ENCODE data around the gene FOXB2.

DNA sequence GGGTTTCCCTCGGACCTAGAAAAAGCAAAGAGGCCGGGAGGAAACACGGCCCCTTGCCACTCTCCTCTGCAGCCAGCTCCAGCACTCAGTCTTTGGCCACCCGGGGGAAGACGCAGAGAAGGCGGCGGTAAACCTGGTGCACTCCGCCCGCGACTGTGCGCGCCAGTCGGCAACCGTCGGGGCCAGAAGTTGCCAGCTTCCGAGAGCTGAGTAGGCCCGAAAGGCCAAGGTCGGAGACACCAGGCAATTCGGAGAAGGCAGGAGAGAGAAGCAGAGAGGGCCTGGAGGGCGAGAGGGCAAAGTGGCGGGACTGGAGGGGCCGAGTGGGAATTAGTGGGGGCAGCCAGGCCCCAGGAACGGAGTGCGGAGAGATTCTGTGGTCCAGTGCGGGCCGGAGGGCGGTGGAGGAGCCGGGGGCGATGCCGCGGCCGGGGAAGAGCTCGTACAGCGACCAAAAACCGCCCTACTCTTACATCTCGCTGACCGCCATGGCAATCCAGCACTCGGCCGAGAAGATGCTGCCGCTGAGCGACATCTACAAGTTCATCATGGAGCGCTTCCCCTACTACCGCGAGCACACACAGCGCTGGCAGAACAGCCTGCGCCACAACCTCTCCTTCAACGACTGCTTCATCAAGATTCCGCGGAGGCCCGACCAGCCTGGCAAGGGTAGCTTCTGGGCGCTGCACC is at the start of gene FOXB2:
- TF ChIP-seq, protein P1, sequence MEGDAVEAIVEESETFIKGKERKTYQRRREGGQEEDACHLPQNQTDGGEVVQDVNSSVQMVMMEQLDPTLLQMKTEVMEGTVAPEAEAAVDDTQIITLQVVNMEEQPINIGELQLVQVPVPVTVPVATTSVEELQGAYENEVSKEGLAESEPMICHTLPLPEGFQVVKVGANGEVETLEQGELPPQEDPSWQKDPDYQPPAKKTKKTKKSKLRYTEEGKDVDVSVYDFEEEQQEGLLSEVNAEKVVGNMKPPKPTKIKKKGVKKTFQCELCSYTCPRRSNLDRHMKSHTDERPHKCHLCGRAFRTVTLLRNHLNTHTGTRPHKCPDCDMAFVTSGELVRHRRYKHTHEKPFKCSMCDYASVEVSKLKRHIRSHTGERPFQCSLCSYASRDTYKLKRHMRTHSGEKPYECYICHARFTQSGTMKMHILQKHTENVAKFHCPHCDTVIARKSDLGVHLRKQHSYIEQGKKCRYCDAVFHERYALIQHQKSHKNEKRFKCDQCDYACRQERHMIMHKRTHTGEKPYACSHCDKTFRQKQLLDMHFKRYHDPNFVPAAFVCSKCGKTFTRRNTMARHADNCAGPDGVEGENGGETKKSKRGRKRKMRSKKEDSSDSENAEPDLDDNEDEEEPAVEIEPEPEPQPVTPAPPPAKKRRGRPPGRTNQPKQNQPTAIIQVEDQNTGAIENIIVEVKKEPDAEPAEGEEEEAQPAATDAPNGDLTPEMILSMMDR (IDR thresholded peaks at IDR 0.05), result no peak
- TF ChIP-seq POLR2AphosphoS5 (IDR thresholded peaks at IDR 0.05) (no peak), POLR2A (IDR thresholded peaks at IDR 0.05) (no peak), EP300 (IDR thresholded peaks at IDR 0.05) (no peak)

Data from sigmoid colon (tissue), 4 donors.